IMR-90 (cell line): ENCODE results near the gene C1QL4. TPM values are rescaled to one million over a fixed set of nuclear protein-coding genes. Genes with fewer than 3 reads are reported as not detected.
A peak's percentile ranks its signal among the peaks of the same experiment; 100 is the strongest.

Experiments used
- ATAC-seq: fragments of 200-7000 bp; cut with Tn5 transposase; 2 replicates; pipeline ENCODE4 v1.9.1; 2020; ENCODE audit warnings: low read depth, mild to moderate bottlenecking, moderate library complexity
- BruUV-seq: library from RNA; stranded (reverse); fragments of 400-500 nt; replicated peaks from 2 replicates; lab custom pipeline; 2021; lab: Mats Ljungman, UMichigan
- CTCF ChIA-PET: fragments of 300-600 bp; formaldehyde crosslinking; extraction: SDS; loops from one replicate; lab custom pipeline; 2021; ENCODE audit warnings: antibody characterized with exemption; lab: Yijun Ruan, JAX
- POLR2A ChIA-PET: fragments of 300-600 bp; sonication (Branson Sonifier 250); formaldehyde crosslinking; loops from one replicate; lab custom pipeline; 2022; ENCODE audit warnings: antibody characterized with exemption; ENCODE audit not compliant: unreplicated experiment; lab: Charles Lee
- DNase-seq: peaks from one replicate; pipeline ENCODE4 v3.0.0; 2013
- H2AFZ ChIP-seq: replicated peaks from 2 replicates; pipeline ENCODE3; 2013; ENCODE audit warnings: low read length, mild to moderate bottlenecking; ENCODE audit not compliant: poor library complexity
- H2AK5ac ChIP-seq: 2 replicates; pipeline ENCODE4 v1.6.1; 2013; ENCODE audit warnings: low read depth, low read length, inconsistent platforms
- H2AK9ac ChIP-seq: replicated peaks from 2 replicates; pipeline ENCODE3; 2013; ENCODE audit warnings: mild to moderate bottlenecking, low read depth, low read length, moderate library complexity; ENCODE audit not compliant: poor library complexity
- H2BK120ac ChIP-seq: 2 replicates; pipeline ENCODE4 v1.6.1; 2013; ENCODE audit warnings: low read depth, low read length, inconsistent platforms
- H2BK15ac ChIP-seq: 3 replicates; pipeline ENCODE4 v1.6.1; 2013; ENCODE audit warnings: low read depth, low read length, inconsistent platforms
- H2BK20ac ChIP-seq: 2 replicates; pipeline ENCODE4 v1.6.1; 2013; ENCODE audit warnings: low read depth, mild to moderate bottlenecking, inconsistent platforms, low read length, moderate library complexity
- H2BK5ac ChIP-seq: 2 replicates; pipeline ENCODE4 v1.6.1; 2013; ENCODE audit warnings: mild to moderate bottlenecking, low read depth, low read length, inconsistent platforms; ENCODE audit not compliant: poor library complexity, severe bottlenecking
- H3K14ac ChIP-seq: replicated peaks from 2 replicates; pipeline ENCODE4 v1.6.1; 2013; ENCODE audit warnings: low read depth, low read length, inconsistent platforms
- H3K18ac ChIP-seq: 2 replicates; pipeline ENCODE4 v1.6.1; 2013; ENCODE audit warnings: low read depth, low read length, control low read depth
- H3K23ac ChIP-seq: 2 replicates; pipeline ENCODE4 v1.6.1; 2013; ENCODE audit warnings: low read depth, low read length, inconsistent platforms
- H3K27ac ChIP-seq: 2 replicates; pipeline ENCODE4 v1.5.1; 2013; ENCODE audit warnings: mild to moderate bottlenecking, control low read depth, low read length; ENCODE audit not compliant: insufficient read depth
- H3K27me3 ChIP-seq: 2 replicates; pipeline ENCODE4 v1.6.1; 2013; ENCODE audit warnings: low read length; ENCODE audit not compliant: control insufficient read depth, insufficient read depth
- H3K36me3 ChIP-seq: 2 replicates; pipeline ENCODE4 v1.6.1; 2013; ENCODE audit warnings: low read length, mixed read lengths; ENCODE audit not compliant: control insufficient read depth, insufficient read depth
- H3K4ac ChIP-seq: 2 replicates; pipeline ENCODE4 v1.6.1; 2013; ENCODE audit warnings: low read depth, low read length, inconsistent platforms
- H3K4me1 ChIP-seq: 2 replicates; pipeline ENCODE4 v1.6.1; 2013; ENCODE audit warnings: low read length, mixed read lengths; ENCODE audit not compliant: control insufficient read depth, insufficient read depth
- H3K4me2 ChIP-seq: 2 replicates; pipeline ENCODE4 v1.6.1; 2013; ENCODE audit warnings: low read depth, mild to moderate bottlenecking, control low read depth, low read length, moderate library complexity
- H3K4me3 ChIP-seq: 2 replicates; pipeline ENCODE4 v1.5.1; 2013; ENCODE audit warnings: low read depth, mild to moderate bottlenecking, control low read depth, low read length, moderate library complexity; ENCODE audit not compliant: insufficient read depth
- H3K56ac ChIP-seq: 2 replicates; pipeline ENCODE4 v1.6.1; 2013; ENCODE audit warnings: low read length, inconsistent platforms; ENCODE audit not compliant: insufficient read depth; ENCODE audit errors: extremely low read depth
- H3K79me1 ChIP-seq, 2 experiments: 2 replicates each; pipeline ENCODE4 v1.6.1; 2013; ENCODE audit warnings: low read length in 2 of 2, inconsistent platforms in 1 of 2, low read depth in 1 of 2
- H3K9ac ChIP-seq: 2 replicates; pipeline ENCODE4 v1.6.1; 2013; ENCODE audit warnings: low read depth, low read length, control low read depth
- H3K9me1 ChIP-seq: 2 replicates; pipeline ENCODE4 v1.6.1; 2013; ENCODE audit warnings: low read length, inconsistent platforms; ENCODE audit not compliant: insufficient read depth
- H3K9me3 ChIP-seq: 2 replicates; pipeline ENCODE4 v1.6.1; 2013; ENCODE audit warnings: low read length; ENCODE audit not compliant: control insufficient read depth, insufficient read depth
- H4K20me1 ChIP-seq: 2 replicates; pipeline ENCODE4 v1.6.1; 2013; ENCODE audit warnings: low read length, inconsistent platforms; ENCODE audit not compliant: insufficient read depth
- H4K5ac ChIP-seq: 2 replicates; pipeline ENCODE4 v1.6.1; 2013; ENCODE audit warnings: mild to moderate bottlenecking, low read depth, low read length, control low read depth
- H4K8ac ChIP-seq, 2 experiments: 2 replicates each; pipeline ENCODE4 v1.6.1; 2013; ENCODE audit warnings: low read depth in 2 of 2, low read length in 2 of 2, control low read depth in 1 of 2, inconsistent platforms in 1 of 2
- H4K91ac ChIP-seq: 2 replicates; pipeline ENCODE4 v1.6.1; 2013; ENCODE audit warnings: low read depth, low read length, inconsistent platforms; ENCODE audit not compliant: insufficient read depth
- BHLHE40 ChIP-seq: fragments of 150-350 bp; IDR thresholded peaks from 2 replicates; pipeline ENCODE4 v1.6.1; 2016; ENCODE audit warnings: mild to moderate bottlenecking, low read depth, low read length
- CHD1 ChIP-seq: IDR thresholded peaks from 2 replicates; pipeline ENCODE4 v1.6.1; 2012; ENCODE audit warnings: low read depth, low read length, improper control_type of control experiment
- CTCF ChIP-seq: conservative IDR thresholded peaks from 2 replicates; pipeline ENCODE4 v1.5.1; 2012; ENCODE audit warnings: mild to moderate bottlenecking, low read depth, low read length, improper control_type of control experiment
- FOS ChIP-seq: fragments of 150-350 bp; IDR thresholded peaks from 2 replicates; pipeline ENCODE4 v1.6.1; 2016; ENCODE audit warnings: low read depth, low read length
- MAFK ChIP-seq: IDR thresholded peaks from 2 replicates; pipeline ENCODE4 v1.6.1; 2012; ENCODE audit warnings: low read depth, low read length, improper control_type of control experiment
- MAZ ChIP-seq: IDR thresholded peaks from 2 replicates; pipeline ENCODE4 v1.6.1; 2012; ENCODE audit warnings: low read depth, mild to moderate bottlenecking, low read length, improper control_type of control experiment, moderate library complexity, borderline replicate concordance
- MXI1 ChIP-seq: IDR thresholded peaks from 2 replicates; pipeline ENCODE4 v1.6.1; 2012; ENCODE audit warnings: low read depth, mild to moderate bottlenecking, low read length, moderate library complexity, borderline replicate concordance
- POLR2A ChIP-seq: IDR thresholded peaks from 2 replicates; pipeline ENCODE4 v1.6.1; 2012; ENCODE audit warnings: mild to moderate bottlenecking, low read depth, low read length
- RAD21 ChIP-seq: IDR thresholded peaks from 2 replicates; pipeline ENCODE4 v1.6.1; 2012; ENCODE audit warnings: low read length, improper control_type of control experiment
- RFX5 ChIP-seq: IDR thresholded peaks from 2 replicates; pipeline ENCODE4 v1.8.0; 2012; ENCODE audit warnings: low read depth, mild to moderate bottlenecking, low read length, moderate library complexity
- SMC3 ChIP-seq: fragments of 150-350 bp; IDR thresholded peaks from 2 replicates; pipeline ENCODE4 v1.6.1; 2016; ENCODE audit warnings: low read depth, mild to moderate bottlenecking, antibody characterized with exemption, low read length, moderate library complexity
- WGBS, 2 experiments: methylation state at CpG; one replicate each; pipeline versions ENCODE4 v1.1.5 to v1.1.7; 2013; ENCODE audit warnings: missing lambda C conversion rate in 2 of 2; ENCODE audit not compliant: insufficient read length in 1 of 2; ENCODE audit errors: extremely low coverage in 2 of 2; 5-methylcytosine and 5-hydroxymethylcytosine counted together
- dilution Hi-C: fragments of 300-500 bp; cut with HindIII; formaldehyde crosslinking; loops from one replicate; pipeline ENCODE4 v1.14.3; 2018; ENCODE audit warnings: low sequenced_read_pairs; ENCODE audit not compliant: unreplicated experiment
- in situ Hi-C: fragments of 300-500 bp; cut with MboI; formaldehyde crosslinking; loops from 3 replicates; pipeline ENCODE4 v1.14.3; 2019; ENCODE audit warnings: low sequenced_read_pairs, inconsistent platforms, mixed read lengths
- intact Hi-C: fragments of 100-400 bp; cut with micrococcal nuclease; formaldehyde crosslinking; loops from 2 replicates; pipeline ENCODE4 v1.10.0; 2022
- polyA plus RNA-seq, 3 experiments: library from polyadenylated mRNA; depleted of rRNA; stranded (reverse); fragments of >200 nt; gene quantifications; 2 replicates each; pipeline ENCODE4 v1.2.3, GENCODE V29; 2012; ENCODE audit warnings: low replicate concordance in 1 of 3
- total RNA-seq: library from RNA; depleted of rRNA; stranded (reverse); fragments of >200 nt; gene quantifications from 2 replicates; pipeline ENCODE4 v1.2.3, GENCODE V29; 2012
- TF ChIP-seq, protein P1 (sequence below): fragments of 150-350 bp; IDR thresholded peaks from 2 replicates; pipeline ENCODE4 v1.6.1; 2017; ENCODE audit warnings: mild to moderate bottlenecking, antibody characterized with exemption, low read length, low read depth

Gene C1QL4
- total and polyA plus RNA-seq, 2 of the 4 experiments (the other 2 are of a cell fraction), result 0.18 to 0.46 TPM

DNA sequence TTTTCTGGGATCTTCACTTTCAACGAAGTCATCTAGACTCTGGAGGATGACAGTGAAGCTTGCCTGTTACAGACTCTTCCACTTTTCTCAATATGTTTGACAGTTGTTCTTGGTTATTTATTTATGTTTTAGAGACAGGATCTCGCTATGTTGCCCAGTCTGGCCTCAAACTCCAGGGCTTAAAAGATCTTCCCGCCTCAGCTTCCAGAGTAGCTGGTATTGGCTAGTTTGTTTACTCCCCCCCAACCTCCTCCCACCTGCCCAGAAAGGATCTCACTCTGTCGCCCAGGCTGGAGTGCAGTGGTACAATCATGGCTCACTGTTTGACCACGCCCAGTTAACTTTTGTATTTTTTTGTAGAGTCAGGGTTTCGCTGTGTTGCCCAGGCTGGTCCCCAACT is 33.6 kb upstream of the C1QL4 start:
- dilution Hi-C loops, result loop anchor here (25.0 kb wide), 1 partner anchor 142 kb away; no protein-coding TSS in a partner anchor
- CTCF ChIA-PET, result interaction anchor here (0.6 to 2.6 kb wide), 2 partner anchors 12 to 139 kb away, joined by 4 to 7 read pairs; no protein-coding TSS in a partner anchor

More for the DNA sequence above, 33.6 kb upstream of the C1QL4 start:
- H3K9me3 ChIP-seq, result no peaks in the 10 kb centered on the region
- H2BK20ac ChIP-seq, result no peak overlapping the region
- no peak overlapping the region for H2BK120ac ChIP-seq
- H3K36me3 ChIP-seq, result peaks cover 4% of the 10 kb centered on the region
- no TSS peak for BruUV-seq
- no peak overlapping the region; a peak in 1 of 4 replicates for H4K8ac ChIP-seq
- no peak overlapping the region for H3K9ac ChIP-seq
- peaks cover 48% of the 10 kb centered on the region for H4K20me1 ChIP-seq
- no peak overlapping the region for H3K4me3 ChIP-seq
- ATAC-seq, result no peak
- H3K79me1 ChIP-seq, result peaks cover 3 to 60% of the 10 kb centered on the region in 2 experiments; a peak in 2 of 4 replicates
- TF ChIP-seq MXI1, result no peak
- TF ChIP-seq RFX5, result no peak
- no peak for TF ChIP-seq POLR2A
- no peak for TF ChIP-seq RAD21
- TF ChIP-seq SMC3, result no peak
- no peak for TF ChIP-seq CTCF
- TF ChIP-seq FOS, result no peak
- no peak for TF ChIP-seq BHLHE40
- TF ChIP-seq MAFK, result no peak
- TF ChIP-seq, protein P1, sequence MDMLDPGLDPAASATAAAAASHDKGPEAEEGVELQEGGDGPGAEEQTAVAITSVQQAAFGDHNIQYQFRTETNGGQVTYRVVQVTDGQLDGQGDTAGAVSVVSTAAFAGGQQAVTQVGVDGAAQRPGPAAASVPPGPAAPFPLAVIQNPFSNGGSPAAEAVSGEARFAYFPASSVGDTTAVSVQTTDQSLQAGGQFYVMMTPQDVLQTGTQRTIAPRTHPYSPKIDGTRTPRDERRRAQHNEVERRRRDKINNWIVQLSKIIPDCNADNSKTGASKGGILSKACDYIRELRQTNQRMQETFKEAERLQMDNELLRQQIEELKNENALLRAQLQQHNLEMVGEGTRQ, result no peak
- TF ChIP-seq MAZ, result no peak
- no peak for TF ChIP-seq CHD1
- no CpG with 5 or more reads among the region's 6 CpGs for WGBS, 2 experiments
- no peak overlapping the region for H2AFZ ChIP-seq
- POLR2A ChIA-PET, result no interaction called here
- H3K56ac ChIP-seq, result no peak overlapping the region
- no peak overlapping the region for H3K18ac ChIP-seq
- no peak overlapping the region for H2AK9ac ChIP-seq
- no peak overlapping the region for H4K91ac ChIP-seq
- peaks cover 4% of the 10 kb centered on the region; the same call in 1 of the 2 replicates for H3K4me1 ChIP-seq
- H3K14ac ChIP-seq, result no peak overlapping the region
- H4K5ac ChIP-seq, result no peak overlapping the region
- no peak overlapping the region for H2AK5ac ChIP-seq
- intact Hi-C loops, result no loop called here
- H3K4me2 ChIP-seq, result no peak overlapping the region
- 0 out of 2 replicates have a peak overlapping the region, but pooled peaks have one; percentile 25 for H3K23ac ChIP-seq
- no peaks in the 10 kb centered on the region for H3K27me3 ChIP-seq
- no peak overlapping the region for H3K27ac ChIP-seq
- no peak overlapping the region for H3K4ac ChIP-seq
- peaks cover 2% of the 10 kb centered on the region; the same call in 1 of the 2 replicates for H3K9me1 ChIP-seq
- DNase-seq, result no peak
- in situ Hi-C loops, result no loop called here
- no peak overlapping the region for H2BK5ac ChIP-seq
- H2BK15ac ChIP-seq, result no peak overlapping the region
